ENCODE data around the gene PCK2.
A peak's percentile ranks its signal among the peaks of the same experiment; 100 is the strongest.

Gene PCK2

DNA sequence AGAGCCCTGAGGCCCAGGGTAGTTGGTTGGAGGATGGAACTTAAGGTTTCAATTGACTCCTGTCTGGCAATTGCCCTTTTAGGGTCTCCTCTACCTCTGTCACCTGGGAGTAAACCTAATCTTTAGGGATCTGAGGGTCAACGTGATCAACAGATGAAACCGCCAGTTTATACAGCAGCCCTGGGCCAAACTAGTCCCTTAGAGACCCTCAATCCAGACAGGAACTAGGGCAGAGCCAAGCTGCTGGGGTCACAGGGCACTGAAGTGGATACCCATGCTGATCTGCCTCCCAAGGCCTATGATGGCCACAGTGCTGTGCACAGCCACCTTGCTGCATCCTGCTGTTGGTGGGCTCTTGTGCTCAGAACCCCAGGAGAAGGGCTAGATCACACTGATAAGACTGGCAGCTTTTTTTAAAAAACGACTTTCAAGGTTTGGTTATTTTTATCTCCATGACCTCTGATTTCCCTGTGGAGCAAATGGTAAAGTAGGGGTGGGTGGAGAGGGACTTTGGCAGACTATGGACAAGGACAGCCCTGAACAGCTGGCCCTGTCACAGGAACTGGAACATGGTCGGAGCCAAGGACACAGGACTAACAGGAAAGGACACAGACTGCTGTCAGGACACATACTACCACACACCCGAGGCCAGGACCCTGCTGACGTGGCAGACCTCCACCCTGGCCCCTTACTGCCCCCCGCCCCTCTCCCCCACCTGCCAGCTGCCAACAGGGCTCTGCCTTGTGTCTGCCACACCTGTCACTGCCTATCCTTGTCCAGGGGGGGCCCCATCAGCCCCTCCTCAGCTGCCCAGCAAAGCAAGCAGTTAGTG is 36.8 kb downstream of the PCK2 start:
- no peak overlapping the region for H3K4me3 ChIP-seq (ENCODE audit: low read depth, low read length)

DNA sequence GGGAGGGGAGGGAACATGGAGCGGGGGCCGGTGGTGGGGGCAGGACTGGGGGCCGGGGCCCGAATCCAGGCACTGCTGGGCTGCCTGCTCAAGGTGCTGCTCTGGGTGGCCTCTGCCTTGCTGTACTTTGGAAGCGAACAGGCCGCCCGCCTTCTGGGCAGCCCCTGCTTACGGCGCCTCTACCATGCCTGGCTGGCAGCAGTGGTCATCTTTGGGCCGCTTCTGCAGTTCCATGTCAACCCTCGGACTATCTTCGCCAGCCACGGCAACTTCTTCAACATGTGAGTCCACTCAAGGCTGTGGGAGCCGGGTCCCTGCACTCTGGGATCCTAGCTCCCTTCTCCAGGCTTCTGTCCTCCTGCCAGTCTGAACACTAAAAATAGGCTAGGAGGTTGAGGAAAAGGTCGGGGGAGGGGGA is 37.4 kb downstream of the PCK2 start:
- TF ChIP-seq, protein P1, sequence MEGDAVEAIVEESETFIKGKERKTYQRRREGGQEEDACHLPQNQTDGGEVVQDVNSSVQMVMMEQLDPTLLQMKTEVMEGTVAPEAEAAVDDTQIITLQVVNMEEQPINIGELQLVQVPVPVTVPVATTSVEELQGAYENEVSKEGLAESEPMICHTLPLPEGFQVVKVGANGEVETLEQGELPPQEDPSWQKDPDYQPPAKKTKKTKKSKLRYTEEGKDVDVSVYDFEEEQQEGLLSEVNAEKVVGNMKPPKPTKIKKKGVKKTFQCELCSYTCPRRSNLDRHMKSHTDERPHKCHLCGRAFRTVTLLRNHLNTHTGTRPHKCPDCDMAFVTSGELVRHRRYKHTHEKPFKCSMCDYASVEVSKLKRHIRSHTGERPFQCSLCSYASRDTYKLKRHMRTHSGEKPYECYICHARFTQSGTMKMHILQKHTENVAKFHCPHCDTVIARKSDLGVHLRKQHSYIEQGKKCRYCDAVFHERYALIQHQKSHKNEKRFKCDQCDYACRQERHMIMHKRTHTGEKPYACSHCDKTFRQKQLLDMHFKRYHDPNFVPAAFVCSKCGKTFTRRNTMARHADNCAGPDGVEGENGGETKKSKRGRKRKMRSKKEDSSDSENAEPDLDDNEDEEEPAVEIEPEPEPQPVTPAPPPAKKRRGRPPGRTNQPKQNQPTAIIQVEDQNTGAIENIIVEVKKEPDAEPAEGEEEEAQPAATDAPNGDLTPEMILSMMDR (IDR thresholded peaks at IDR 0.05; ENCODE audit: low read depth, low read length): no peak
- no peak overlapping the region for H3K4me3 ChIP-seq (ENCODE audit: low read depth, low read length)
- in situ Hi-C loops (cut with HindIII; ENCODE audit: low sequenced_read_pairs): no loop called here

More for the DNA sequence above, 36.8 kb downstream of the PCK2 start:
- DNase-seq (ENCODE audit: low read depth, low spot score): no peak
- TF ChIP-seq, protein P1 (IDR thresholded peaks at IDR 0.05; ENCODE audit: low read depth, low read length): no peak
- in situ Hi-C loops (cut with HindIII; ENCODE audit: low sequenced_read_pairs): no loop called here

DNA sequence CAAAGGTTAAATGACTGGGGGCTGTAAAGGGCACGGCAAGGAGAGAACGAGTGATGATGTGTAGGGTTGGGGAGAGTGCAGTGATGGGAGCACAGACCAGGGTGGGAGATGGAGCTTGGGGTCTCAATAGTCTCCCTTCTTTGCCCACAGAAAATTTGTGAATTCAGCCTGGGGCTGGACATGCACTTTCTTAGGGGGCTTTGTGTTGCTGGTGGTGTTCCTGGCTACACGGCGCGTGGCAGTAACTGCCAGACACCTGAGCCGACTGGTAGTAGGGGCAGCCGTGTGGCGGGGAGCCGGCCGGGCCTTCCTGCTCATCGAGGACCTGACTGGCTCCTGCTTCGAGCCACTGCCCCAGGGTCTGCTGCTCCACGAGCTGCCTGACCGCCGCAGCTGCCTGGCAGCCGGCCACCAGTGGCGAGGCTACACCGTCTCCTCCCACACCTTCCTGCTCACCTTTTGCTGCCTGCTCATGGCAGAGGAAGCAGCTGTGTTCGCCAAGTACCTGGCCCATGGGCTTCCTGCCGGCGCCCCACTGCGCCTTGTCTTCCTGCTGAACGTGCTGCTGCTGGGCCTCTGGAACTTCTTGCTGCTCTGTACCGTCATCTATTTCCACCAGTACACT is 38.1 kb downstream of the PCK2 start:
- TF ChIP-seq, protein P1 (IDR thresholded peaks at IDR 0.05; ENCODE audit: low read depth, low read length): no peak
- no peak for DNase-seq (ENCODE audit: low read depth, low spot score)
- in situ Hi-C loops (cut with HindIII; ENCODE audit: low sequenced_read_pairs): no loop called here
- no peak overlapping the region for H3K4me3 ChIP-seq (ENCODE audit: low read depth, low read length)

More for the DNA sequence above, 37.4 kb downstream of the PCK2 start:
- DNase-seq (ENCODE audit: low read depth, low spot score): no peak

DNA sequence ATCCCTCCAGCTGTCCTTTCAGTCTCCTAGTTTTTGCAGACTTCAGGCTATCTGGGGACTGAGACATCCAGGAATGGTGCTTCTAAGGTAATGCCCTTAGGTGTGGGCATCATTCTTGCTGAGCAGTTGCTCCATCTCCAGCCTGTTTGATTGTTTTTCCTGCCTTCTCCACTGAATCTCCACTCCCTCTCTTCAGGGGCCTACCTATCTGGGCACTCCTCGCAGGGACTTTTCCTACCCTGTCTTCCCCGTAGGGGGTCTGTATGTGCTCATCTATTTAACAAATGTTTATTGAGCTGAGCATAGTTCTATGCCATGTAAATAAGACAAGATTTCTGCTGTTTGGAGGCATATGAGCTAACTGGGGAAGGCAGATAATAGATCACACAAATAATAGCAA is 38.9 kb downstream of the PCK2 start:
- in situ Hi-C loops (cut with HindIII; ENCODE audit: low sequenced_read_pairs): no loop called here
- TF ChIP-seq, protein P1 (IDR thresholded peaks at IDR 0.05; ENCODE audit: low read depth, low read length): no peak
- no peak overlapping the region for H3K4me3 ChIP-seq (ENCODE audit: low read depth, low read length)

DNA sequence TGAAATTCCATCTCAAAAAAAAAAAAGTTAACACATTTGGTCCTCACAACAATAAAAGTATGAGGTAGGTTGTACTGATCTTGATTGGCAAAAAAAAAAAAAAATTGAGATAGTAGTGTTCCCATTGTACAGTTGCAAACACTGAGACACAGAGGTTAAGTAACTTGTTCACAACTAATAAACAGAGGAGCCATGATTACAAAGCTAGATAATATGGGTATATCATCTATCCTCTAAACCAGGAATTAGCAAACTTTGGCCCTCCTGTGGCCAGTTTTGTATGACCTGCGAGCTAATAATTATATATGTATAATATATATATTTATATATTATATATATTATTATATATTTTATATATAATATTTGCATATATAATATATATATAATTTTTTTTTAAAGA is 39.6 kb downstream of the PCK2 start:
- DNase-seq (ENCODE audit: low read depth, low spot score): no peak
- TF ChIP-seq, protein P1 (IDR thresholded peaks at IDR 0.05; ENCODE audit: low read depth, low read length): no peak
- in situ Hi-C loops (cut with HindIII; ENCODE audit: low sequenced_read_pairs): no loop called here
- H3K4me3 ChIP-seq (ENCODE audit: low read depth, low read length): no peak overlapping the region

More for the DNA sequence above, 38.9 kb downstream of the PCK2 start:
- no peak for DNase-seq (ENCODE audit: low read depth, low spot score)

DNA sequence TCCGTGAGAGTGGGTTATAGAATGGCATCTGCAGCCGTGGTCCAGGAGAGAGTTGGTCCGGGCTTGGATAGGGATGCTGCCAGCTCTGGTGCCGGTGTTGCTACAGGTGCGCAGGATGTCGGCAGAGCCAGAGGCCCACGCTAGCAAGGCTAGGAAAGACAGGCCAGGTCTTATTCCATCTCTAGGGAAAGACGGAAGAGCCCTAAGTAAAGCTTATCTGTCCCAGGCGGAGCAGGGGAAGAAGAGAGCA is 41.4 kb downstream of the PCK2 start:
- in situ Hi-C loops (cut with HindIII; ENCODE audit: low sequenced_read_pairs): no loop called here
- TF ChIP-seq, protein P1 (IDR thresholded peaks at IDR 0.05; ENCODE audit: low read depth, low read length): no peak
- peak overlapping the region; percentile 62 for H3K4me3 ChIP-seq (ENCODE audit: low read depth, low read length)
- no peak for DNase-seq (ENCODE audit: low read depth, low spot score)

Data from astrocyte of the spinal cord (primary cell).